ENCODE measurements around the gene FGF19.
A peak's percentile ranks its signal among the peaks of the same experiment; 100 is the strongest.

The FGF19 gene

GRCh38 chr11:69682681-69683326 lies 21.0 kb downstream of the FGF19 start:
- H3K27ac Mint-ChIP-seq: no peak overlapping the region
- DNase-seq (no peak), ATAC-seq (replicated peaks) (no peak)
- H3K4me1 Mint-ChIP-seq: peaks cover 5 to 11% of the 10 kb centered on the region in 2 donors
- H3K4me3 Mint-ChIP-seq: no peak overlapping the region
- H3K36me3 Mint-ChIP-seq: no peaks in the 10 kb centered on the region
- H3K27me3 Mint-ChIP-seq: peaks cover 28 to 32% of the 10 kb centered on the region in 2 donors
- H3K9me3 Mint-ChIP-seq: peaks cover 0 to 1% of the 10 kb centered on the region in 2 donors

- ATAC-seq (replicated peaks): no peak
- no peaks in the 10 kb centered on the region for H3K36me3 Mint-ChIP-seq
Measured at GRCh38 chr11:69682221-69682620, 21.6 kb downstream of the FGF19 start.

GRCh38 chr11:69680688-69681087 lies 23.1 kb downstream of the FGF19 start:
- peaks cover 2 to 6% of the 10 kb centered on the region in 2 donors for H3K4me1 Mint-ChIP-seq
- no peak for ATAC-seq (replicated peaks)
- peaks cover 17 to 19% of the 10 kb centered on the region in 2 donors for H3K27me3 Mint-ChIP-seq
- H3K36me3 Mint-ChIP-seq: no peaks in the 10 kb centered on the region
- H3K9me3 Mint-ChIP-seq: peaks cover 0 to 1% of the 10 kb centered on the region in 2 donors
- no peak overlapping the region for H3K4me3 Mint-ChIP-seq
- H3K27ac Mint-ChIP-seq: no peak overlapping the region
- no peak for DNase-seq

More at GRCh38 chr11:69682221-69682620, 21.6 kb downstream of the FGF19 start:
- H3K27me3 Mint-ChIP-seq: peaks cover 28 to 30% of the 10 kb centered on the region in 2 donors
- H3K27ac Mint-ChIP-seq: peak overlapping the region; percentile 49
- H3K4me1 Mint-ChIP-seq: peaks cover 5 to 11% of the 10 kb centered on the region in 2 donors
- H3K4me3 Mint-ChIP-seq: no peak overlapping the region
- DNase-seq: no peak
- H3K9me3 Mint-ChIP-seq: peaks cover 0 to 1% of the 10 kb centered on the region in 2 donors

GRCh38 chr11:69677749-69678148 lies 26.1 kb downstream of the FGF19 start:
- peaks cover 9 to 29% of the 10 kb centered on the region in 2 donors for H3K4me1 Mint-ChIP-seq
- no peak overlapping the region for H3K27ac Mint-ChIP-seq
- peaks cover 7 to 8% of the 10 kb centered on the region in 2 donors for H3K36me3 Mint-ChIP-seq
- peaks cover 5 to 6% of the 10 kb centered on the region in 2 donors for H3K27me3 Mint-ChIP-seq
- H3K4me3 Mint-ChIP-seq: no peak overlapping the region
- H3K9me3 Mint-ChIP-seq: no peaks in the 10 kb centered on the region
- no peak for DNase-seq
- no peak for ATAC-seq (replicated peaks)

- Mint-ChIP-seq H3K4me3 (peak within 1 kb of the TSS; percentile 95 to 99), H3K4me1 (peaks cover 16 to 39% of the 10 kb centered on the region in 2 donors), H3K27me3 (no peaks in the 10 kb centered on the region), H3K27ac (peak within 1 kb of the TSS; percentile 99), H3K9me3 (no peaks in the 10 kb centered on the region), H3K36me3 (peaks cover 11 to 18% of the 10 kb centered on the region in 2 donors)
- DNase-seq (peak; percentile 88), ATAC-seq (replicated peaks) (peak; percentile 91 to 93)
Measured at GRCh38 chr11:69674886-69675714, 28.7 kb downstream of the FGF19 start, which contains the start of gene LTO1. TSS of gene LTO1 (minus strand) at chr11:69675353. CDS start at chr11:69675239, 114 bp downstream.

GRCh38 chr11:69674267-69674885 lies 29.4 kb downstream of the FGF19 start:
- peak in 1 of 2 donors; percentile 13 for ATAC-seq (replicated peaks)
- DNase-seq: no peak
- Mint-ChIP-seq H3K36me3 (peaks cover 11 to 20% of the 10 kb centered on the region in 2 donors), H3K27me3 (no peaks in the 10 kb centered on the region), H3K9me3 (no peaks in the 10 kb centered on the region), H3K27ac (peak overlapping the region; percentile 99), H3K4me3 (peak overlapping the region; percentile 95 to 99), H3K4me1 (peaks cover 16 to 42% of the 10 kb centered on the region in 2 donors)

- Mint-ChIP-seq H3K36me3 (peaks cover 18 to 35% of the 10 kb centered on the region in 2 donors), H3K4me3 (no peak overlapping the region), H3K4me1 (peaks cover 19 to 42% of the 10 kb centered on the region in 2 donors), H3K9me3 (no peaks in the 10 kb centered on the region), H3K27me3 (no peaks in the 10 kb centered on the region), H3K27ac (no peak overlapping the region)
- DNase-seq (no peak), ATAC-seq (replicated peaks) (no peak)
Measured at GRCh38 chr11:69671734-69672465, 31.9 kb downstream of the FGF19 start.

GRCh38 chr11:69670158-69670845 lies 33.5 kb downstream of the FGF19 start:
- Mint-ChIP-seq H3K36me3 (peaks cover 20 to 43% of the 10 kb centered on the region in 2 donors), H3K4me3 (no peak overlapping the region), H3K4me1 (peaks cover 18 to 36% of the 10 kb centered on the region in 2 donors), H3K9me3 (no peaks in the 10 kb centered on the region), H3K27ac (peak overlapping the region; percentile 22), H3K27me3 (no peaks in the 10 kb centered on the region)
- DNase-seq: peak; percentile 56
- peak; percentile 33 to 41 for ATAC-seq (replicated peaks)

GRCh38 chr11:69669486-69669885 lies 34.3 kb downstream of the FGF19 start:
- Mint-ChIP-seq H3K27me3 (no peaks in the 10 kb centered on the region), H3K36me3 (peaks cover 23 to 46% of the 10 kb centered on the region in 2 donors), H3K9me3 (no peaks in the 10 kb centered on the region), H3K27ac (no peak overlapping the region), H3K4me1 (peaks cover 17 to 30% of the 10 kb centered on the region in 2 donors), H3K4me3 (no peak overlapping the region)
- ATAC-seq (replicated peaks) (no peak), DNase-seq (no peak)

- Mint-ChIP-seq H3K27me3 (no peaks in the 10 kb centered on the region), H3K9me3 (no peaks in the 10 kb centered on the region), H3K4me1 (peaks cover 12 to 19% of the 10 kb centered on the region in 2 donors), H3K4me3 (no peak overlapping the region), H3K27ac (no peak overlapping the region), H3K36me3 (peaks cover 33 to 56% of the 10 kb centered on the region in 2 donors)
- no peak for ATAC-seq (replicated peaks)
- DNase-seq: no peak
Measured at GRCh38 chr11:69667619-69668604, 35.9 kb downstream of the FGF19 start.

GRCh38 chr11:69666752-69667536 lies 36.9 kb downstream of the FGF19 start:
- Mint-ChIP-seq H3K27ac (no peak overlapping the region), H3K36me3 (peaks cover 33 to 59% of the 10 kb centered on the region in 2 donors), H3K4me1 (peaks cover 5 to 24% of the 10 kb centered on the region in 2 donors), H3K27me3 (no peaks in the 10 kb centered on the region), H3K4me3 (no peak overlapping the region), H3K9me3 (no peaks in the 10 kb centered on the region)
- ATAC-seq (replicated peaks) (no peak), DNase-seq (no peak)

GRCh38 chr11:69666261-69666660 lies 37.6 kb downstream of the FGF19 start:
- peaks cover 33 to 57% of the 10 kb centered on the region in 2 donors for H3K36me3 Mint-ChIP-seq
- no peak overlapping the region for H3K4me3 Mint-ChIP-seq
- DNase-seq (no peak), ATAC-seq (replicated peaks) (no peak)
- H3K27me3 Mint-ChIP-seq: no peaks in the 10 kb centered on the region
- H3K27ac Mint-ChIP-seq: no peak overlapping the region
- H3K9me3 Mint-ChIP-seq: no peaks in the 10 kb centered on the region
- peaks cover 5 to 24% of the 10 kb centered on the region in 2 donors for H3K4me1 Mint-ChIP-seq
